GM19025 (cell line): ENCODE results near the gene RPP14.
"Not testable (repeated sequence)": the region's sequence is repeated elsewhere in the genome, so short reads cannot be mapped to it uniquely, and the experiment has no call there.

Experiments
- ATAC-seq: cut with Tn5 transposase; IDR thresholded peaks from one replicate; pipeline ENCODE4 v1.9.1; 2021; ENCODE audit warnings: mild to moderate bottlenecking, low read depth, moderate library complexity; ENCODE audit not compliant: unreplicated experiment

RPP14 gene

GRCh38 chr3:58290446-58290845 is 15.6 kb upstream of the RPP14 start:
- not testable (repeated sequence) for ATAC-seq

GRCh38 chr3:58291671-58292338 is 14.2 kb upstream of the RPP14 start:
- ATAC-seq, result no peak

GRCh38 chr3:58292866-58293265 is 13.2 kb upstream of the RPP14 start:
- no peak for ATAC-seq

GRCh38 chr3:58293516-58293915 is 12.5 kb upstream of the RPP14 start:
- no peak for ATAC-seq

GRCh38 chr3:58296269-58296668 is 9.8 kb upstream of the RPP14 start:
- ATAC-seq, result no peak

GRCh38 chr3:58296843-58297242 is 9.2 kb upstream of the RPP14 start:
- no peak for ATAC-seq

GRCh38 chr3:58298190-58298589 is 7.9 kb upstream of the RPP14 start:
- ATAC-seq, result no peak

GRCh38 chr3:58299075-58299474 is 7.0 kb upstream of the RPP14 start:
- ATAC-seq, result no peak

- no peak for ATAC-seq
These were observed 6.1 kb upstream of the RPP14 start for GRCh38 chr3:58299839-58300516.

- no peak for ATAC-seq
These were observed 1.7 kb downstream of the RPP14 start for GRCh38 chr3:58307639-58308215.

GRCh38 chr3:58308728-58309127 is 2.7 kb downstream of the RPP14 start:
- ATAC-seq, result no peak

- no peak for ATAC-seq
These were observed 11.8 kb downstream of the RPP14 start for GRCh38 chr3:58317811-58318210.

GRCh38 chr3:58321791-58322190 is 15.7 kb downstream of the RPP14 start:
- ATAC-seq, result no peak

- ATAC-seq, result no peak
These were observed 16.7 kb downstream of the RPP14 start for GRCh38 chr3:58322793-58323192.

GRCh38 chr3:58323529-58324390 is 17.7 kb downstream of the RPP14 start:
- no peak for ATAC-seq

- no peak for ATAC-seq
These were observed 18.6 kb downstream of the RPP14 start for GRCh38 chr3:58324391-58325390.

GRCh38 chr3:58325525-58325992 is 19.5 kb downstream of the RPP14 start:
- no peak for ATAC-seq

- no peak for ATAC-seq
These were observed 20.3 kb downstream of the RPP14 start for GRCh38 chr3:58326267-58326900.
